Hepatocyte (in vitro differentiated cells): ENCODE results near the gene VPS8. TPM values are rescaled to one million over a fixed set of nuclear protein-coding genes. Genes with fewer than 3 reads are reported as not detected.

Source experiments
- DNase-seq: peaks from one replicate; pipeline ENCODE4 v3.0.0-alpha.2; 2016; ENCODE audit warnings: low spot score
- H2AFZ ChIP-seq: fragments of 200-600 bp; sonication (generic); 2 replicates; pipeline ENCODE4 v1.6.0; 2016; ENCODE audit warnings: antibody characterized with exemption, mild to moderate bottlenecking
- H3K27ac ChIP-seq: fragments of 200-600 bp; sonication (generic); 2 replicates; pipeline ENCODE4 v1.5.1; 2016; ENCODE audit warnings: mild to moderate bottlenecking
- H3K27me3 ChIP-seq: fragments of 200-600 bp; sonication (generic); 2 replicates; pipeline ENCODE4 v1.6.1; 2016
- H3K36me3 ChIP-seq: fragments of 200-600 bp; sonication (generic); replicated peaks from 2 replicates; pipeline ENCODE4 v1.5.1; 2016; ENCODE audit warnings: low read depth; ENCODE audit not compliant: insufficient read depth
- H3K4me1 ChIP-seq: fragments of 200-600 bp; sonication (generic); 2 replicates; pipeline ENCODE4 v1.5.1; 2016; ENCODE audit warnings: mild to moderate bottlenecking, moderate library complexity; ENCODE audit not compliant: insufficient read depth
- H3K4me2 ChIP-seq: fragments of 200-600 bp; sonication (generic); 2 replicates; pipeline ENCODE4 v1.6.0; 2016
- H3K4me3 ChIP-seq: fragments of 200-600 bp; sonication (generic); 2 replicates; pipeline ENCODE4 v1.5.1; 2016; ENCODE audit warnings: mild to moderate bottlenecking
- H3K79me2 ChIP-seq: fragments of 200-600 bp; sonication (generic); 2 replicates; pipeline ENCODE4 v1.6.0; 2017; ENCODE audit warnings: mild to moderate bottlenecking
- H3K9me2 ChIP-seq: fragments of 200-600 bp; sonication (generic); replicated peaks from 2 replicates; pipeline ENCODE4 v1.6.0; 2017; ENCODE audit warnings: mild to moderate bottlenecking; ENCODE audit not compliant: insufficient read depth
- H3K9me3 ChIP-seq: fragments of 200-600 bp; sonication (generic); 2 replicates; pipeline ENCODE4 v1.5.1; 2016; ENCODE audit warnings: low read depth, mild to moderate bottlenecking
- H4K20me1 ChIP-seq: fragments of 200-600 bp; sonication (generic); 2 replicates; pipeline ENCODE4 v1.6.0; 2016; ENCODE audit warnings: mild to moderate bottlenecking; ENCODE audit not compliant: insufficient read depth, poor library complexity, severe bottlenecking
- EZH2 ChIP-seq: fragments of 200-600 bp; sonication (generic); IDR thresholded peaks from 2 replicates; pipeline ENCODE4 v1.6.1; 2016; ENCODE audit warnings: antibody characterized with exemption, mild to moderate bottlenecking, borderline replicate concordance
- EZH2phosphoT487 ChIP-seq: fragments of 200-600 bp; sonication (generic); IDR thresholded peaks from one replicate; pipeline ENCODE4 v1.6.1; 2018; ENCODE audit warnings: antibody characterized with exemption, mild to moderate bottlenecking, low read depth, moderate library complexity; ENCODE audit not compliant: unreplicated experiment, severe bottlenecking
- WGBS: methylation state at CpG from one replicate; pipeline ENCODE4 v1.1.6; 2016; ENCODE audit warnings: low lambda C conversion rate; ENCODE audit errors: missing lambda C conversion rate; 5-methylcytosine and 5-hydroxymethylcytosine counted together
- polyA plus RNA-seq: library from polyadenylated mRNA; unstranded; fragments of >200 nt; fragmentation: Nextera tagmentation; extraction: Ambion mirVana; gene quantifications from 2 replicates; pipeline ENCODE4 v1.2.1, GENCODE V29; 2016
- total RNA-seq: library from RNA; depleted of rRNA; stranded (reverse); fragments of >200 nt; gene quantifications from 2 replicates; pipeline ENCODE4 v1.2.3, GENCODE V29; 2014
- TF ChIP-seq, protein P1 (sequence below): fragments of 200-600 bp; sonication (generic); IDR thresholded peaks from 2 replicates; pipeline ENCODE4 v1.5.1; 2016; ENCODE audit warnings: antibody characterized with exemption, mild to moderate bottlenecking; ENCODE audit not compliant: poor library complexity

VPS8 gene
- 61.9 and 62.4 TPM in 2 replicates for total RNA-seq
- 20.5 and 24.9 TPM in 2 replicates for polyA plus RNA-seq

DNA sequence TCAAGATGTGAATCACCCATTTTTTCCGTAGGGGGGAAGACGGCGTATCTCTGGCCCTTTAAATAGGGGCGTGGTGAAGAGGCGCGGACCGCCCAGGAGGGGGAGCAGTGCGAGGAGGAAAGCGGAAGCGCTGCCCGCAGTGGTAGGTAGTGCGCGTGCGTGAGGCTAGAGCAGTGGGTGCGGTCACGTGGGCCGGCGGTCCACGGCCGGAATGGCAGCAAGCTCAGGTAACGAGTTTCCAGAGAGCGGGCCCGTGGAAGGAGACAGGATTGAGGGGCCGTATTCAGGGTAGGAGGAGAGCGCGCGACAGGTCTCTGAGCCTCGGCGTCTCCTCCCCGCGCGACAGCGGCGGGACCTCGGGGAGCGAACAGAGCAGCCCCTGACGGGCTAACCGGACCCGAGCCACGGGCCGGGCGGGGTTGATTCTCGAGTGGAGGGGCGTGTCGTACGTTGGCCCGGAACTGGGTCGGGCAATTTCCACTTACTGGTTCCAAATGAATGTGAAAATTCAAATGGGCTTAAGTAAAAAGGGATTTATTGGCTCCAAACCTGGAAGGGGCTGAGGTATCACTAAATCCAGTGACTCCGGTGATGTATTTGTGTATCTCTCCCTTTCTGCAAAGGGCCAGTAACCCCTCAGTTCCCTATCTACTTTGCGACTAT lies at the start of gene VPS8:
Gene VPS8, plus strand, starts transcription at position 168 of the 663 bp plus-strand sequence. CDS start 12,467 bp downstream, outside the sequence.
- H4K20me1 ChIP-seq, result no peaks in the 10 kb centered on the region
- no peaks in the 10 kb centered on the region for H3K36me3 ChIP-seq
- WGBS, result under 1% methylated on average over 48 of the region's 50 CpGs
- no peaks in the 10 kb centered on the region for H3K9me3 ChIP-seq
- peaks cover 7% of the 10 kb centered on the region for H3K4me1 ChIP-seq
- TF ChIP-seq, protein P1, sequence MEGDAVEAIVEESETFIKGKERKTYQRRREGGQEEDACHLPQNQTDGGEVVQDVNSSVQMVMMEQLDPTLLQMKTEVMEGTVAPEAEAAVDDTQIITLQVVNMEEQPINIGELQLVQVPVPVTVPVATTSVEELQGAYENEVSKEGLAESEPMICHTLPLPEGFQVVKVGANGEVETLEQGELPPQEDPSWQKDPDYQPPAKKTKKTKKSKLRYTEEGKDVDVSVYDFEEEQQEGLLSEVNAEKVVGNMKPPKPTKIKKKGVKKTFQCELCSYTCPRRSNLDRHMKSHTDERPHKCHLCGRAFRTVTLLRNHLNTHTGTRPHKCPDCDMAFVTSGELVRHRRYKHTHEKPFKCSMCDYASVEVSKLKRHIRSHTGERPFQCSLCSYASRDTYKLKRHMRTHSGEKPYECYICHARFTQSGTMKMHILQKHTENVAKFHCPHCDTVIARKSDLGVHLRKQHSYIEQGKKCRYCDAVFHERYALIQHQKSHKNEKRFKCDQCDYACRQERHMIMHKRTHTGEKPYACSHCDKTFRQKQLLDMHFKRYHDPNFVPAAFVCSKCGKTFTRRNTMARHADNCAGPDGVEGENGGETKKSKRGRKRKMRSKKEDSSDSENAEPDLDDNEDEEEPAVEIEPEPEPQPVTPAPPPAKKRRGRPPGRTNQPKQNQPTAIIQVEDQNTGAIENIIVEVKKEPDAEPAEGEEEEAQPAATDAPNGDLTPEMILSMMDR, result peak; percentile 54
- TF ChIP-seq EZH2phosphoT487, result no peak
- peak within 1 kb of the TSS; percentile 91 for H2AFZ ChIP-seq
- H3K9me2 ChIP-seq, result no peaks in the 10 kb centered on the region
- peak within 1 kb of the TSS; percentile 88 for H3K4me3 ChIP-seq
- peak within 1 kb of the TSS; percentile 89 for H3K4me2 ChIP-seq
- DNase-seq, result peak; percentile 99
- H3K27me3 ChIP-seq, result no peaks in the 10 kb centered on the region
- peaks cover 45% of the 10 kb centered on the region for H3K79me2 ChIP-seq
- H3K27ac ChIP-seq, result peak within 1 kb of the TSS; percentile 84

- Histone ChIP-seq H3K27ac (no peak overlapping the region), H3K27me3 (no peaks in the 10 kb centered on the region), H3K4me1 (peaks cover 32% of the 10 kb centered on the region), H3K79me2 (no peaks in the 10 kb centered on the region), H3K4me3 (no peak overlapping the region), H3K9me3 (no peaks in the 10 kb centered on the region), H3K9me2 (no peaks in the 10 kb centered on the region), H2AFZ (no peak overlapping the region), H4K20me1 (no peaks in the 10 kb centered on the region), H3K4me2 (no peak overlapping the region), H3K36me3 (no peaks in the 10 kb centered on the region)
- DNase-seq, result no peak
- WGBS, result 96% methylated on average over 4 of the region's 4 CpGs
- TF ChIP-seq, protein P1, result no peak
- TF ChIP-seq EZH2 (no peak), EZH2phosphoT487 (no peak)
These were observed 47.8 kb upstream of the VPS8 start for GRCh38 chr3:184764191-184764590.

- Histone ChIP-seq H3K4me3 (no peak overlapping the region), H3K27ac (no peak overlapping the region), H3K27me3 (no peaks in the 10 kb centered on the region), H3K79me2 (no peaks in the 10 kb centered on the region), H2AFZ (no peak overlapping the region), H4K20me1 (no peaks in the 10 kb centered on the region), H3K9me2 (no peaks in the 10 kb centered on the region), H3K36me3 (no peaks in the 10 kb centered on the region), H3K4me1 (peaks cover 34% of the 10 kb centered on the region), H3K9me3 (no peaks in the 10 kb centered on the region), H3K4me2 (no peak overlapping the region)
- WGBS, result 58% methylated on average over 10 of the region's 10 CpGs
- TF ChIP-seq, protein P1, result no peak
- TF ChIP-seq EZH2phosphoT487, result no peak
- DNase-seq, result no peak
These were observed 46.8 kb upstream of the VPS8 start for GRCh38 chr3:184765047-184765729.
